H1 (cell line): ENCODE measurements around the gene PSMD13. TPM values are rescaled to one million over a fixed set of nuclear protein-coding genes. Genes with fewer than 3 reads are reported as not detected.
A peak's percentile ranks its signal among the peaks of the same experiment; 100 is the strongest.

Source experiments
- CTCF ChIA-PET: fragments of 300-600 bp; sonication (Branson Sonifier 250); formaldehyde crosslinking; loops from one replicate; lab custom pipeline; 2021; ENCODE audit not compliant: partially characterized antibody; lab: Charles Lee
- POLR2A ChIA-PET: fragments of 300-600 bp; sonication (Branson Sonifier 250); formaldehyde crosslinking; loops from one replicate; lab custom pipeline; 2021; ENCODE audit warnings: inconsistent platforms; ENCODE audit not compliant: partially characterized antibody; lab: Charles Lee
- DNase-seq, 2 experiments: peaks; one replicate each; pipeline versions ENCODE4 v3.0.0 to v3.0.0-alpha.2; 2010 to 2022; ENCODE audit warnings: low spot score in 2 of 2, low read depth in 1 of 2, mixed read lengths in 1 of 2
- FAIRE-seq: peaks from 2 replicates; lab custom pipeline; 2011; peaks lifted over from hg19 to GRCh38; lab: Jason Lieb, UNC
- H2AFZ ChIP-seq: 2 replicates; pipeline ENCODE4 v1.8.1; 2012; ENCODE audit warnings: low read length, inconsistent platforms
- H2AK5ac ChIP-seq: 2 replicates; pipeline ENCODE4 v1.6.1; 2013; ENCODE audit warnings: low read depth, low read length
- H2BK120ac ChIP-seq: replicated peaks from 2 replicates; pipeline ENCODE3; 2013; ENCODE audit warnings: low read depth, low read length, inconsistent platforms
- H2BK12ac ChIP-seq: 2 replicates; pipeline ENCODE4 v1.6.1; 2013; ENCODE audit warnings: low read depth, low read length
- H2BK15ac ChIP-seq: 2 replicates; pipeline ENCODE4 v1.6.1; 2013; ENCODE audit warnings: low read length
- H2BK20ac ChIP-seq: 2 replicates; pipeline ENCODE4 v1.6.1; 2013; ENCODE audit warnings: low read length
- H2BK5ac ChIP-seq: 2 replicates; pipeline ENCODE4 v1.6.1; 2013; ENCODE audit warnings: low read depth, low read length
- H3K14ac ChIP-seq: 2 replicates; pipeline ENCODE4 v1.6.1; 2013; ENCODE audit warnings: inconsistent platforms; ENCODE audit not compliant: insufficient read length
- H3K18ac ChIP-seq: 2 replicates; pipeline ENCODE4 v1.6.1; 2013; ENCODE audit warnings: low read length; ENCODE audit errors: extremely low read depth
- H3K23ac ChIP-seq: 2 replicates; pipeline ENCODE4 v1.6.1; 2013; ENCODE audit warnings: inconsistent platforms; ENCODE audit not compliant: insufficient read length
- H3K23me2 ChIP-seq: 2 replicates; pipeline ENCODE4 v1.6.1; 2013; ENCODE audit warnings: low read depth, low read length
- H3K27ac ChIP-seq: 2 replicates; pipeline ENCODE4 v1.6.1; 2011; ENCODE audit warnings: low read depth, low read length, inconsistent platforms
- H3K27me3 ChIP-seq, 4 experiments: replicated peaks in 1 of 4; 1 replicate in 1 of 4; 2 replicates in 3 of 4; pipeline versions ENCODE4 v1.6.1 to v1.8.1; 2011 to 2013; ENCODE audit warnings: low read length in 3 of 4, mild to moderate bottlenecking in 3 of 4, inconsistent platforms in 2 of 4, mixed read lengths in 2 of 4, moderate library complexity in 1 of 4; ENCODE audit not compliant: control insufficient read depth in 3 of 4, insufficient read depth in 3 of 4; ENCODE audit errors: extremely low read depth in 1 of 4
- H3K36me3 ChIP-seq, 4 experiments: 2 replicates each; pipeline versions ENCODE4 v1.6.1 to v1.8.1; 2011 to 2013; ENCODE audit warnings: mild to moderate bottlenecking in 4 of 4, low read length in 3 of 4, moderate library complexity in 2 of 4, control low read depth in 1 of 4, inconsistent platforms in 1 of 4; ENCODE audit not compliant: insufficient read depth in 4 of 4, control insufficient read depth in 2 of 4
- H3K4ac ChIP-seq: replicated peaks from 2 replicates; pipeline ENCODE3; 2013; ENCODE audit warnings: low read length, low read depth, mixed read lengths, inconsistent platforms; ENCODE audit not compliant: insufficient read length
- H3K4me1 ChIP-seq, 4 experiments: replicated peaks in 1 of 4; 1 replicate in 1 of 4; 2 replicates in 3 of 4; pipeline versions ENCODE4 v1.6.1 to v1.8.1; 2011 to 2013; ENCODE audit warnings: low read length in 3 of 4, inconsistent platforms in 2 of 4, mixed read lengths in 1 of 4; ENCODE audit not compliant: insufficient read depth in 4 of 4, control insufficient read depth in 3 of 4
- H3K4me2 ChIP-seq, 2 experiments: 2 replicates each; pipeline versions ENCODE4 v1.6.1 to v1.8.1; 2011 to 2013; ENCODE audit warnings: low read depth in 2 of 2, low read length in 2 of 2, control low read depth in 1 of 2, inconsistent platforms in 1 of 2, mild to moderate bottlenecking in 1 of 2; ENCODE audit not compliant: insufficient read depth in 1 of 2
- H3K4me3 ChIP-seq, 4 experiments: fragments of 200-600, 300-600 bp in 1 of 4; sonication (generic), shearing (Covaris generic), sonication (Bioruptor Twin) in 1 of 4; 2 replicates each; pipeline versions ENCODE4 v1.5.1 to v1.8.1; 2011 to 2016; ENCODE audit warnings: low read length in 4 of 4, low read depth in 3 of 4, control low read depth in 2 of 4, inconsistent platforms in 2 of 4, mild to moderate bottlenecking in 2 of 4, mixed read lengths in 1 of 4, moderate library complexity in 1 of 4; ENCODE audit not compliant: insufficient read depth in 2 of 4; ENCODE audit errors: extremely low read depth in 1 of 4
- H3K56ac ChIP-seq: replicated peaks from 2 replicates; pipeline ENCODE3; 2013; ENCODE audit warnings: low read depth, mild to moderate bottlenecking, mixed read lengths, low read length, inconsistent platforms; ENCODE audit not compliant: insufficient read length
- H3K79me1 ChIP-seq: 2 replicates; pipeline ENCODE4 v1.6.1; 2013; ENCODE audit warnings: low read depth, low read length, control low read depth
- H3K79me2 ChIP-seq, 2 experiments: 2 replicates each; pipeline versions ENCODE4 v1.6.1 to v1.8.1; 2012 to 2013; ENCODE audit warnings: low read length in 2 of 2, mild to moderate bottlenecking in 2 of 2, inconsistent platforms in 1 of 2; ENCODE audit not compliant: insufficient read depth in 2 of 2, control insufficient read depth in 1 of 2
- H3K9ac ChIP-seq, 4 experiments: replicated peaks in 1 of 4; 1 replicate in 1 of 4; 2 replicates in 3 of 4; pipeline versions ENCODE4 v1.6.1 to v1.8.1; 2011 to 2013; ENCODE audit warnings: low read depth in 3 of 4, low read length in 3 of 4, control low read depth in 2 of 4, mild to moderate bottlenecking in 2 of 4, moderate library complexity in 2 of 4, inconsistent platforms in 1 of 4; ENCODE audit errors: extremely low read depth in 1 of 4
- H3K9me3 ChIP-seq, 2 experiments: 2 replicates each; pipeline versions ENCODE4 v1.6.1 to v1.8.1; 2012 to 2013; ENCODE audit warnings: mild to moderate bottlenecking in 2 of 2, moderate library complexity in 2 of 2, control low read depth in 1 of 2, inconsistent platforms in 1 of 2, low read depth in 1 of 2, low read length in 1 of 2, mixed read lengths in 1 of 2; ENCODE audit not compliant: insufficient read depth in 2 of 2
- H4K20me1 ChIP-seq, 2 experiments: replicated peaks in 1 of 2; 2 replicates each; pipeline versions ENCODE3 to v1.8.1; 2011 to 2013; ENCODE audit warnings: inconsistent platforms in 2 of 2, low read length in 2 of 2, mild to moderate bottlenecking in 1 of 2; ENCODE audit not compliant: insufficient read depth in 2 of 2, control insufficient read depth in 1 of 2
- H4K5ac ChIP-seq: 2 replicates; pipeline ENCODE4 v1.6.1; 2013; ENCODE audit warnings: low read length, low read depth, mixed read lengths, inconsistent platforms; ENCODE audit not compliant: insufficient read length
- H4K8ac ChIP-seq: 2 replicates; pipeline ENCODE4 v1.8.0; 2013; ENCODE audit warnings: mild to moderate bottlenecking, moderate library complexity, low read length, inconsistent platforms; ENCODE audit not compliant: insufficient read depth; ENCODE audit errors: extremely low read depth
- H4K91ac ChIP-seq: replicated peaks from 2 replicates; pipeline ENCODE3; 2013; ENCODE audit warnings: low read length, mixed read lengths, inconsistent platforms; ENCODE audit not compliant: insufficient read length
- BCL11A ChIP-seq, 2 experiments: IDR thresholded peaks; one replicate each; pipeline ENCODE4 v1.6.1; 2011; ENCODE audit warnings: low read depth in 2 of 2, low read length in 2 of 2, mild to moderate bottlenecking in 2 of 2
- EGR1 ChIP-seq: IDR thresholded peaks from 2 replicates; pipeline ENCODE4 v1.6.1; 2011; ENCODE audit warnings: low read depth, low read length, borderline replicate concordance
- GABPA ChIP-seq: IDR thresholded peaks from 2 replicates; pipeline ENCODE4 v1.6.1; 2011; ENCODE audit warnings: mild to moderate bottlenecking, low read length, moderate library complexity, borderline replicate concordance; ENCODE audit not compliant: insufficient read depth
- POU5F1 ChIP-seq: IDR thresholded peaks from 2 replicates; pipeline ENCODE4 v1.6.1; 2011; ENCODE audit warnings: low read depth, mild to moderate bottlenecking, low read length, moderate library complexity
- RNF2 ChIP-seq: fragments of 200-900, 300-1000 bp; sonication (generic); IDR thresholded peaks from 2 replicates; pipeline ENCODE4 v1.7.1; 2016; ENCODE audit warnings: borderline replicate concordance, low read depth, mild to moderate bottlenecking, antibody characterized with exemption, low read length; ENCODE audit not compliant: poor library complexity, severe bottlenecking; ENCODE audit errors: missing control alignments
- TBP ChIP-seq: IDR thresholded peaks from 2 replicates; pipeline ENCODE4 v1.6.1; 2011; ENCODE audit warnings: low read depth, low read length, improper control_type of control experiment
- WGBS, 2 experiments: shearing (Covaris generic) in 1 of 2; methylation state at CpG; one replicate each; pipeline versions ENCODE4 v1.1.6 to v1.1.7; 2013 to 2015; ENCODE audit warnings: low lambda C conversion rate in 2 of 2, mixed read lengths in 2 of 2, inconsistent platforms in 1 of 2, low coverage in 1 of 2, missing lambda C conversion rate in 1 of 2; ENCODE audit not compliant: insufficient replicate concordance in 2 of 2, insufficient coverage in 1 of 2, insufficient read length in 1 of 2; ENCODE audit errors: extremely low coverage in 1 of 2, missing lambda C conversion rate in 1 of 2; 5-methylcytosine and 5-hydroxymethylcytosine counted together
- polyA plus RNA-seq, 7 experiments: library from polyadenylated mRNA; depleted of rRNA in 3 of 7; stranded (reverse) in 5 of 7; unstranded in 2 of 7; fragments of >200 nt in 5 of 7; fragments of 200-250 nt in 2 of 7; gene quantifications; 1 replicate in 5 of 7; 2 replicates in 1 of 7; 4 replicates in 1 of 7; pipeline versions ENCODE4 v1.2.1 to v1.2.3, GENCODE V29; 2011 to 2013; ENCODE audit warnings: missing spikeins in 2 of 7, mixed read lengths in 2 of 7
- total RNA-seq: library from RNA; stranded (reverse); fragmentation: NEBNext Ultra II Directional; extraction: Animal tissue kit (Norgen Biotek cat#: 25700); gene quantifications from 2 replicates; pipeline ENCODE4 v1.2.1, GENCODE V29; 2021
- TF ChIP-seq, protein P1 (sequence below): IDR thresholded peaks from 2 replicates; pipeline ENCODE4 v1.6.1; 2011; ENCODE audit warnings: low read length, improper control_type of control experiment

Gene PSMD13
- total and polyA plus RNA-seq, 2 of the 8 experiments (the other 6 are each of a cell fraction or from before 2014, with no cell fraction given), result 121 to 141 TPM

- H3K23ac ChIP-seq, result no peak overlapping the region
- H3K4me1 ChIP-seq, result peaks cover 6 to 21% (median 12%) of the 10 kb centered on the region in 4 experiments
- no peak overlapping the region for H3K14ac ChIP-seq
- no peak overlapping the region for H3K9ac ChIP-seq
- peak overlapping the region; percentile 30 for H4K91ac ChIP-seq
- no peaks in the 10 kb centered on the region for H3K9me3 ChIP-seq
- POLR2A ChIA-PET, result interaction anchor here (1.5 to 5.2 kb wide), 2 partner anchors 12 to 65 kb away, joined by 4 to 51 read pairs; partner anchors contain the start of gene PGGHG
- H3K4ac ChIP-seq, result no peak overlapping the region
- H3K18ac ChIP-seq, result peak overlapping the region; percentile 60; the same call in 1 of the 2 replicates
- no peak overlapping the region for H2AFZ ChIP-seq
- no peak overlapping the region for H3K27ac ChIP-seq
- H3K36me3 ChIP-seq, result peaks cover 3 to 26% (median 15%) of the 10 kb centered on the region in 4 experiments; a peak in 6 of 8 replicates
- H3K79me2 ChIP-seq, result no peaks in the 10 kb centered on the region
- H4K5ac ChIP-seq, result no peak overlapping the region
- H3K4me2 ChIP-seq, result no peak overlapping the region
- H3K79me1 ChIP-seq, result no peaks in the 10 kb centered on the region
- H3K23me2 ChIP-seq, result no peaks in the 10 kb centered on the region
- peak overlapping the region; percentile 83; the same call in 1 of the 2 replicates for H2BK5ac ChIP-seq
- FAIRE-seq (no peak), DNase-seq (no peak)
- H2BK20ac ChIP-seq, result no peak overlapping the region
- no peak overlapping the region for H2BK120ac ChIP-seq
- no peak for TF ChIP-seq TBP
- TF ChIP-seq BCL11A (IDR thresholded peaks at IDR 0.05; ENCODE audit: low read depth in 2 of 2, low read length in 2 of 2), result no peak
- TF ChIP-seq, protein P1, sequence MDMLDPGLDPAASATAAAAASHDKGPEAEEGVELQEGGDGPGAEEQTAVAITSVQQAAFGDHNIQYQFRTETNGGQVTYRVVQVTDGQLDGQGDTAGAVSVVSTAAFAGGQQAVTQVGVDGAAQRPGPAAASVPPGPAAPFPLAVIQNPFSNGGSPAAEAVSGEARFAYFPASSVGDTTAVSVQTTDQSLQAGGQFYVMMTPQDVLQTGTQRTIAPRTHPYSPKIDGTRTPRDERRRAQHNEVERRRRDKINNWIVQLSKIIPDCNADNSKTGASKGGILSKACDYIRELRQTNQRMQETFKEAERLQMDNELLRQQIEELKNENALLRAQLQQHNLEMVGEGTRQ, result no peak
- no peak for TF ChIP-seq EGR1
- TF ChIP-seq POU5F1, result no peak
- no peak for TF ChIP-seq RNF2
- TF ChIP-seq GABPA, result no peak
- 91% methylated on average over 13 of the region's 13 CpGs; no CpG with 5 or more reads in 1 of the 2 experiments for WGBS, 2 experiments
- H4K8ac ChIP-seq, result no peak overlapping the region; the same call in none of the 2 replicates
- H2BK15ac ChIP-seq, result peak overlapping the region; percentile 88; the same call in 1 of the 2 replicates
- no peak overlapping the region for H3K56ac ChIP-seq
- peak overlapping the region; percentile 39; the same call in 1 of the 2 replicates for H2BK12ac ChIP-seq
- H3K4me3 ChIP-seq, result no peak overlapping the region
- H4K20me1 ChIP-seq, result no peaks in the 10 kb centered on the region
- H2AK5ac ChIP-seq, result peak overlapping the region; percentile 88; the same call in 1 of the 2 replicates
- CTCF ChIA-PET, result interaction anchor here (2.2 kb wide), 1 partner anchor 46 kb away, joined by 11 read pairs; no protein-coding TSS in a partner anchor
- no peaks in the 10 kb centered on the region for H3K27me3 ChIP-seq
These were observed 60.3 kb downstream of the PSMD13 start for GRCh38 chr11:297051-297585.
